ENCODE data around the gene PIM1.

The PIM1 gene

DNA sequence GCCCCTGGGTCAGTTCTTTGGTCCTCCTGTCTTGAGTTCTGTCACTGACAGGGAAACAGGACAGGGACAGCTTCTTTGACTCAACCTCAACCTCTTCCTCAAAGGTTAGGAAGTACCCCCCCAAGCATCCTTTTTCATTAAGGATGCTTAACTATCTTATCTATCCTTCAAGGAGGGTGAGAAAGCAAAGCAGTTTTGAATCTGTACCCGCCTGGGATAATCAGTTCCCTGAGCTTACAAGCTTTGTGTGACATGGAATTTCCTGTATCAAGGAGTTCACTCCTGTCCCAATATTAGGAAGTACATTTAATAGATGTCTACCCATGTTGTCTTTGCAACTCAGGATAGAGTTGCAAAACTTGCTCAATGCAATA is 31.1 kb upstream of the PIM1 start:
- no peak for DNase-seq

DNA sequence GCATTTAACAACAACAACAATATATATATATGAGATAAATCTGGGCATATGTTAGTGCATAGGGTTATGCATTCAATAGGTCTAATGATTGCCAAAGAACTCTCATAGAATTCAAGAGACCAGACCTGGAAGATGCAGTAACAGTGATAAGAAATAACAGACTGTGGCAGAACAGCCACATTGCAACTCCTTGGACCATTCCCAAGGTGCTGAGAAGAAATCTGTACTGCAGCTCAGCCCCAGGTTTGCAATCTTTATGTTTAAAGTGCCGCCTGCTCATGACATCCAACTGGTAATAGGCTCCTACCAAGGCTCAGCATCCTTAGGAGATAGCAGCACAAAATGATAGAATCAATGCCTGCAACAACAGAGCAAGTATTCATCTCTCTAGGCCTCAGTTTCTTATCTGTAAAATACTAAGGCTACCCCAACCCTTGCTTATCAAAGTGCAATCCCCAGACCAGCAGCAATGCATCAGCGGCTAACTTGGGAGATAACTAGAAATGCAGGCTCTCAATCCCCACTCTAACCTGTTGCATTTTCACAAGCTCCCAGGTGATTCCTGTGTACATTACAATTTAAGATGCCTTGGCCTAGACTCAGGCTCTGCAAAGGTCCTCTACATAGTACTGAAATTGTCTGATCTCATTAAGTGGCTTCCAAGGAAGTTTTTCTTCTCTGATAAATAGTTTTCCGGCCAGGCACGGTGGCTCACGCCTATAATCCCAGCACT is 30.6 kb upstream of the PIM1 start:
- DNase-seq: no peak

DNA sequence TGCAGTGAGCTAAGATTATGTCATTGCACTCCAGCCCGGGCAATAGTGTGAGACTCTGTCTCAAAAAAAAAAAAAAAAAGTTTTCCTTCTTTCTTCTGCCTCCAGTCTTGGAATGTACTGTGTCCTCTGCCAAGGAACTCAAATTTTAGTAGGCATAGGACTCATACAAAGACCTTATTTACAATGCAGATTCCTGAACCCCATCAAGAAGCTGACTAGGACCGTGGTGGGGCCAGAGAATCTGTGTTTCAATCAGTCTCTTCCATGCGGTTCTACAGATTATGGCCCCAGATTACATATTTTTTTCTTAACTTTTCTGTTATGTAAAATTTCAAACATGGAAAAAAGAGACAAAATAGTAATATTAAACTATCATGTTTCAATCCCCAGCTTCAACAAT is 29.8 kb upstream of the PIM1 start:
- DNase-seq: no peak

DNA sequence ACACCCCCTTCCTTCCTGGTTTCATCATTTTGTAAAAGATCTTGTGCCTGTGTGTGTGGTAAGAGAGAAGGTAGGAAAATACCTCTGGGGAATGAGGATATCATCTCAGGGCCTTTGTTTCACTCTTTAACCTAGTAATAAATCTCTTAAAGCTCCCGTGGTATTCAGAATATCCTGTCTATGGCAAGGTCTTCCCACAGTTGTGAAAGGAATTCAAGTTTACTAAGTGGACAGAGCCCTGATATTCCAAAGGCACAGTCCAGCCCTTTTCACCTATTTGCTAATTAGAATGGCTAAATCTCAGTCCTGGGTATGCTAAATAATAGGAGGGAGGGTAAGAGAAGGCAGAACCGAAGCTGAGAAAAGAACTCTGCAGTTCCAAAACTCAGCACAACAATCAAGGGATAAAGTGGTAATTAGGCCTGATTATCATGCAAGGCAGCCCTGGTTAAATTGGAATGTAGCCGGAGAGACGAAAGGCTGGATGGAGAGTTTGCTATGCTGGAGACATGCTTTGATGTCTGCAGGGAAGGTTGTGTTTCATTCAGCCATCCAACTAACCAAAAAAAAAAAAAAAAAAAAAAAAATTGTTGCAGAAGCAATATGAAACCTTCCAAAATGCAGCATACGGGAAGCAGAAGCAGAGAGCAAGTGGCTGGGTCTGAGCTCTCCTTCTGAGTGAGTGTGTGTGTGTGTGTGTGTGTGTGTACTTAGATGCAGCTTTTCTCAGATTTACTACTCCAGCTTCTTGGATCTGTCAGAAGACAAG is 28.5 kb upstream of the PIM1 start:
- no peak for DNase-seq

DNA sequence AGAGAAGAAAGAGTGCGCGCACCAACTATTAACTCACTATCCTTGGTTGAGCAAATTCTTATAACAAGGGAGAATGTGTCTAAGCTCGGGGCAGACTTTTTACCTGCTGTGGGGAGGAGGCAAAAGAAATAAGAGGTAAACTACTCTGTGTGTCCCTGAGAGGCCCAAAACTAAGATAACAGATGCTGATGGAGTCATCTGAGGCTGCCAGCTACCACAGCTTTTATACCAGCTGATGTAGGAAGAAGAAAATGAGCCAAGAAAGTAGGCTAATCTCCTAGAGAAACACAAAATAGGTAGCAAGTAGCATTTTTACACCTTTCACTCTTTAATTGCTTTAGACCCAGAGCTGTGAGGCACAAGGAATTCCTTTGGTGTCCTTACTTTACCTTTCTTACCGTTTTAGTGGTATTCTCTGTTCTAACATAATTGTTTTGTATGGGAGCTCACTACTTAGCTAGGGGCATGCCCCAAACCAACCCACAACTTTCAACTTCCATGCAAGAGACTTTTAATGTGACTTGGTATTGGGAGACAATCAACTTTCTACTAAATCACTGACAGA is 27.8 kb upstream of the PIM1 start:
- DNase-seq: no peak

DNA sequence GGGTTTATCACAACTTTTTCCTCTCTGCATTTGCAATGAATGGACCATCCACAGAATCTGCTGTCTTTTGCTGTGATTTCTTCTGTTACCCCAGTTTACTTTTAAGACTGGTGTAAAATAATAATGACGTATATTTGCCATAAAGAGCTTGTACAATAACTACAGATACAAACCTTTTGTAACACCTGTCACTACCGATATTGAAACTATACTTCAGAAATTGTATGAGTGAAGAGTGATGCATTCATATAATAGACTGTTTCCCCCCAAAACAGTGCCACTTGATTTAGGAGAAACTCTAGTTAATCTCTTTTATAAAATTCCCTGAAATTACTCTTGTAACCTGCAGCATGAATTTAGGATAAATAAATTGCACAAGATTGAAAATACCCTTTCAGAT is 26.4 kb upstream of the PIM1 start:
- no peak for DNase-seq

DNA sequence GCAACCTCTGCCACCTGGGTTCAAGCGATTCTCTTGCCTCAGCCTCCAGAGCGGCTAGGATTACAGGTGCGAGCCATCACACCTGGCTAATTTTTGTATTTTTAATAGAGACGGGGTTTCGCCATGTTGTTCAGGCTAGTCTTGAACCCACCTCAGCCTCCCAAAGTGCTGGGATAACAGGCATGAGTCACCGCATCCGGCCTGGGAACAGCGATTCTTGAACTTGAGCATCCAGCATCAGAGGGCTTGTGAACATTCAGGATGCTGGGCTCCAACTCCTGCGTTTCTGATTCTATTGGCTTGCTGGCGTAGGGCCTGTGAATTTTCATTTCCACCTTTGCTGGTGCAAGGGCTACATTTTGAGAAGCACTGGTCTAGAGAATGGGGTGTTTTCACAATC is 24.5 kb upstream of the PIM1 start:
- DNase-seq: no peak

DNA sequence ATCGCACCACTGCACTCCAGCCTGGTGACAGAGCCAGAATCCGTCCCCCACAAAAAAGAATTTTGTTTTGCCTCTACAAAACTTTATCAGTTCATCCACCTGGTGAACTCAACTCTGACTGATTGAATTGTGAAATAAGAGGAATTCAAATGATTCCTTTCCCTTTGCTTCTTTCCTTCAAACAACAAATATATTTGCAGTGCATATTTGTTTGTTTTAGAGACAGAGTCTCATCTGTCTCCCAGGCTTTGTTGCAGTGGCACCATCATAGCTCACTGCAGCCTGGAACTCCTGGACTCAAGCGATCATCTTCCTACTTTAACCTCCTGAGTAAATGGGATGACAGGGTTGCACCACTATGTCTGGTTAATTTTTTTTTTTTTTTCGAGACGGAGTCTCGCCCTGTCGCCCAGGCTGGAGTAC is 23.2 kb upstream of the PIM1 start:
- DNase-seq: no peak

DNA sequence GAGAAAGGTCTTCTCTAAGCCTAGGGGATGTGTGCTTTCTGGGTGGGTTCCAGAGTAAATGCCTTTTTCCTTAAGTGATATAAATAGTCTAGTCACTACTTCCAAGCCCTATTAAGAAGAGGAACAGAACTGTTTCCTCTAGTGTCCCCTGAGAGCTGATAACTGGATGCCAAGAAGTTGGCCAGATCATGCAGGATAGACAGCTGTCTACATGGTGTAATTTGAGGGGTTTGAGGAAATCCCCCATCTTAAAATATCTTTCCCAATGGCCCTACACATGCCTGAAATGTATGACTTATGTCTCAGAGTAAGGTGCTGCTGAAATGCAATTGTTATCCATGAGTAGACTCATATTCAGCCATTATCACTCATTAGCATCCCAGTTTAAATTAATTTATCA is 20.2 kb upstream of the PIM1 start:
- no peak for DNase-seq

DNA sequence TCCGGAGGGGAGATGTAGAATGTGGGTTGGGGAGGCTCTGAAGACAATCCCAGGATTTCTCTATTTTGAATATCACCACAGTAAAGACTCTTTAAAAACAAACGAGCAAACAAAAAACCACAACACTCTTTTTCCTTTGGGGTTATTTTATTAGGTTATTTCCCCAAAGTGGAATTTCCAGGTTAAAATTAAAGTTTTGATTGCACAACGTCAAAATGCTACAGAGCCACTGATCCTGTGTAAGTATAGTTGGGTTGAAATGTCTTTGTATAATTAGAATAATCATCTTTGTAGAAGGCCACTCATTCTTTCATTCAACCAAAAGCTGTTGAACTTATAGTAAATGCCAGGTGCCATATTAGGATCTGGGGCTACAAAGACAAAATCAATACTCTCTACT is 19.6 kb upstream of the PIM1 start:
- DNase-seq: no peak

DNA sequence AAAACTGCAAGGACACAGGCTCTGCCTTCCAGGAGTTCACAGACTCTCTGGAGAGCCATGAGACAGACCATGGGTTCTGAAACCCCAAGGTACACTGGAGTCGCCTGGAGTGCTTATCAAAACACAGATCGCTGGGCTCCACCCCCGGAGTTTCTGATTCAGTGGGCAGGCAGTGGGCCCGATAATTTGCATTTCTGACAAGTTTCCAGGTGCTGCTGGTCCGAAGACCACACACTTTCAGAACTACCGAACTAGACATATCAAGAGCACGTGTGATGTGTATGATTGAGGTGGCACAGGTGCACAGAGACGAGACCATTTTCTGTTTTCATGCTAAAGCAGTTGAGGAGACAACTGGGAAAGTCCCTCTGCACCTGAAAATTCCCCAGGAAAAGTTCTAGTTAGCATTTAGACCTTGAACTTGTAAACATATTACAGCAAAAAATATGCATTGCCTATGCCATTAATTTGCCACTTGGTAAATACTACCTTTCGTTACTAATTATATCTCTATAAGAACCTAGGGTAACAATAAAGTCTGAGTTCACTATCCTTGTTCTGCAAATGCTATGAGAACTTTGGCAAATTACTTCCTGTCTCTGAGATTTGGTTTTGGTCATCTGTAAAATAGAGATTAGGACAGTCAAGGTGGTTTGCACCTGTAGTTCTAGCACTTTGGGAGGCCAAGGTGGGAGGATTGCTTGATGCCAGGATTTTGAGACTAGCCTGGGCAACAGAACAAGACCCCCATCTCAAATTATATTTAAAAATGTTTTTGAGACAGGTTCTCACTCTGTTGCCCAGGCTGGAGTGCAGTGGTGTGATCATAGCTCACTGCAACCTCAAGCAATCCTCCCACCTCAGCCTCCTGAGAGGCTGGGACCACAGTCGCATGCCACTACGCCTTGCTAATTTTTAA is 14.3 kb upstream of the PIM1 start:
- no peak for DNase-seq

DNA sequence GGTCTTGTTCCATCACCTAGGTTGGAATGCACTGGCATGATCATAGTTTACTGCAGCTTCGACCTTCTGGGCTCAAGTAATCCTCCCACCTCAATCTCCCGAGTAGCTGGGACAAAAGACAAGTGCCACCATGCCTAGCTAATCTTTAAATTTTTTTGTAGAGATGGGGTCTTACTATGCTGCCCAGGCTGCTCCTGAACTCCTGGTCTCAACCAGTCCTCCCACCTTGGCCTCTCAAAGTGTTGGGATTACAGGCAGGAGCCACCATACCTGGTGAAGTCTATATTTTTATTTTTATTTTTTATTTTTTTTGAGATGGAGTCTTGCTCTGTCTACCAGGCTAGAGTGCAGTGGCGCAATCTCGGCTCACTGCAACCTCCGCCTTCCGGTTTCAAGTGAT is 11.4 kb upstream of the PIM1 start:
- no peak for DNase-seq

DNA sequence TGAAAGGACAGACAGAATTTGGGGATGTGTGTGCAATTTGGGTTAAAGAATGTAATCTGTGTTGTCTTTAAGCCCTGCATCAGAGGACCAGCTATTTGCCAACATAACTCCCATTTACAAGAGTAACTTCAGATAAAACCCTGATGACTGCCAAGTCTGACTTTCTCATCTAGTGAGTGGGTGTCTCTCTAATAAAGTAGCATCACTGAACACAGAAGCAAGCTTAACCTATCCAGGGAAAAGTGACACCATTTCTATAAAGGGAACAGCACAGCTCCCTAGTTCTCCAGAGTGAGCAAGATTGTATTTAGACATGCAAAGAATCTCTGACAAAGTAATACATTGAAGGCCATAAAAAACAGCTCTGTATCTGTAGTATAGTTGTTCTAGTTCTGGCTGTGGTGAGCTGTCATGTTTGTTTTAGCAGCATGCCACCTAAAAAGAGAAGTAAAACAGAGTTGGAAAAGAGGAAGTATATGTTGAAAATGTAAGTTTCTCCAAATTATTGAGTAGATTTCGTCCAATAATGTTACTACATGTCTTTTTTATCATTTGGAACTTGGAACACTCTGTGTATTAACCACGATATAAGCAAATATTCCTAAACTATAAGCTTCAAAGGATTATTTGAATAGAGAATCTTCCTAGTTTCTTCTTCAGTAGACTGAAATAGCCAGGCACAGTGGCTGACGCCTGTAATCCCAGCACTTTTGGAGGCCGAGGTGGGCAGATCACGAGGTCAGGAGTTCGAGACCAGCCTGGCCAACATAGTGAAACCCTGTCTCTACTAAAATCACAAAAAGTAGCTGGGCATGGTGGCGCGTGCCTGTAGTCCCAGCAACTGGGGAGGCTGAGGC is 8.8 kb upstream of the PIM1 start:
- DNase-seq: no peak

DNA sequence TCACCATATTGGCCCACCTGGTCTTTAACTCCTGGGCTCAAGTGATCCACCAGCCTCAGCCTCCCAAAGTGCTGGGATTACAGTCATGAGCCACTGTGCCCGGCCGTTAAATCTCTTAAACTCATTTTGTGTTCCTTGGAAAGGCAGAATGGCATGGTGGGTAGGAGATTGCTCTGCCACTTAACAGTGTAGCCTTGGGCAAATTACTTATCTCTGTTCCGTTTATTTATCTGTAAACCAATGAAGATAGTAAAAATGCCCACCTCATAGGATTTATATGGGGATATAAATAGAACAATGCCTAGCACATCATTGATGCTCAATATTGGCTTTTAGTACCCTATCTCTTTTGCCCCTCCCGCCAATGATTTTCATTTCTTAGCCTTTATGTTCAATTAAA is 7.2 kb upstream of the PIM1 start:
- no peak for DNase-seq

DNA sequence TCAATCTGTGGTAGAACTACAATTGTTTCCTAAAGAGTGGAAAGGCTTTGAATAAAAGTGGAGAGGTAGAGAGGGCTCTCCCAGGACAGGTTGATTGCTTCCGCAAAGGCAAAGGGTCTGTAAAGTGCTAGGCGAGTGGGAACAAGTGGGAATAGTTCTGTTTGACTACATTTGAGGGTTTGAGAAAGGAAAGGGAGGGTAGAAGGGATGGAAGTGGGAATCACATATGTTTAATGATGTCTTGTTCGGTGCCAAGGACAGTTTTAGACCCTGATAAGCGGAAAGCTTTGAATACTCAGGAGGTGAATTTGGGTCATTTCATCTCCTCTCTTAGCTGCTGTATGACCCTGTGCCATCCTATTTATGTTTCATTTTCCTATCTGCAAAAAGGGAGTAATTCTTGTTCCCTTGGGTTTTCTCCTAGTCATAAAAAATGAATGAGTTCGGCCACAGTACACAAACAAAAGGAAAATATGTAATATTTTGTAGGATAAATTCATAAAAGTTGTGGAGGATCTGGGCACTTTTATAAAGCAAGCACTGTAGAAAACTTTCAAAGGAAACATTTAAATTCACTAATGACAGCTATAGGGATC is 1.7 kb upstream of the PIM1 start:
- DNase-seq: no peak

DNA sequence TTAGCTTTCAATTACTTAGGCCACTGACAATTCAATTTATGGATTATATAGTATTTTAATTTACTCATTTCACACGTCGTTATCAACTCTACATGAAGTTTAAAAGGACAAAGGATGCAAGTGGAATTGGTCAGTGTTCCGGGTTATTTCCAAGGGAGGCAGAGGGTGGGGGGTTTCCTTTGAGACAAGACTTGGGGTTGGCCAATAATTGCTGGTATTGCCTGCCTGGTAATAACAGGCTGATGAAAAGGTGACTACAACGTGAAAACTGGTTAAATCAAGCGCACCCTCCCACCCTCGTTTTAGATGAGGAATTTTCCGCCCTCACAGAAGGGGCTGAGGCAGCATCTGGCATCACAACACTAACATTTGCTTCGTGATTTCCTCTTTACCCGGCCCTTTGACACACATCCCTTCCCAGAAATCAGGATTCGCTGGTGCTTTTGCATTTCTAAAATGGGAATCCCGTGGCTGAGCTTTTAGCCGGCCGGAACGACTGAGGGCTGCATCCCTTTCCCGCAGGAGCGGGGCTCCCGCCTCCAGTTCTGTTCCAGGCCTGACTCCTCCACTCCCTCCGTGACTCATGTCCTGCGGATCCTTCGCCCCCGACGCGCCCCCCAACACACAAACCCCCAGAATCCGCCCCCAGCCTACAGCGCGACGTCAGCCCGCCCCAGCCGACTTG is 999 bp upstream of the PIM1 start:
- no peak for DNase-seq

DNA sequence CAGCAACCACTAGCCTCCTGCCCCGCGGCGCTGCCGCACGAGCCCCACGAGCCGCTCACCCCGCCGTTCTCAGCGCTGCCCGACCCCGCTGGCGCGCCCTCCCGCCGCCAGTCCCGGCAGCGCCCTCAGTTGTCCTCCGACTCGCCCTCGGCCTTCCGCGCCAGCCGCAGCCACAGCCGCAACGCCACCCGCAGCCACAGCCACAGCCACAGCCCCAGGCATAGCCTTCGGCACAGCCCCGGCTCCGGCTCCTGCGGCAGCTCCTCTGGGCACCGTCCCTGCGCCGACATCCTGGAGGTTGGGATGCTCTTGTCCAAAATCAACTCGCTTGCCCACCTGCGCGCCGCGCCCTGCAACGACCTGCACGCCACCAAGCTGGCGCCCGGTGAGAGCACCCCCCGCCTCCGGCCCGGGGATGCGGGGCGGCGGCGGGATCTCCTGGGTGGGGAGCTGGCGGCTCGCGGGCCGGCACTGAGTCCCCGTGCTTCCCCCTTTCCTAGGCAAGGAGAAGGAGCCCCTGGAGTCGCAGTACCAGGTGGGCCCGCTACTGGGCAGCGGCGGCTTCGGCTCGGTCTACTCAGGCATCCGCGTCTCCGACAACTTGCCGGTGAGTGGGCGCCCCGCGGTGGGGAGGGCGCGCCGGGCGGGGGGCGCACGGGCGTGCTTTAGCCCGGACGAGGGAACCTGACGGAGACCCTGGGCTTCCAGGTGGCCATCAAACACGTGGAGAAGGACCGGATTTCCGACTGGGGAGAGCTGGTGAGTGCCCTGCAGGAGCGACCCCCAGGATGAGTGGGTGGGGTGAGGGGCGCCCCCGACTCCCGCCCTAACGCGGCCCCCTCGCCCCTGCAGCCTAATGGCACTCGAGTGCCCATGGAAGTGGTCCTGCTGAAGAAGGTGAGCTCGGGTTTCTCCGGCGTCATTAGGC is 585 bp downstream of the PIM1 start:
- DNase-seq: no peak

DNA sequence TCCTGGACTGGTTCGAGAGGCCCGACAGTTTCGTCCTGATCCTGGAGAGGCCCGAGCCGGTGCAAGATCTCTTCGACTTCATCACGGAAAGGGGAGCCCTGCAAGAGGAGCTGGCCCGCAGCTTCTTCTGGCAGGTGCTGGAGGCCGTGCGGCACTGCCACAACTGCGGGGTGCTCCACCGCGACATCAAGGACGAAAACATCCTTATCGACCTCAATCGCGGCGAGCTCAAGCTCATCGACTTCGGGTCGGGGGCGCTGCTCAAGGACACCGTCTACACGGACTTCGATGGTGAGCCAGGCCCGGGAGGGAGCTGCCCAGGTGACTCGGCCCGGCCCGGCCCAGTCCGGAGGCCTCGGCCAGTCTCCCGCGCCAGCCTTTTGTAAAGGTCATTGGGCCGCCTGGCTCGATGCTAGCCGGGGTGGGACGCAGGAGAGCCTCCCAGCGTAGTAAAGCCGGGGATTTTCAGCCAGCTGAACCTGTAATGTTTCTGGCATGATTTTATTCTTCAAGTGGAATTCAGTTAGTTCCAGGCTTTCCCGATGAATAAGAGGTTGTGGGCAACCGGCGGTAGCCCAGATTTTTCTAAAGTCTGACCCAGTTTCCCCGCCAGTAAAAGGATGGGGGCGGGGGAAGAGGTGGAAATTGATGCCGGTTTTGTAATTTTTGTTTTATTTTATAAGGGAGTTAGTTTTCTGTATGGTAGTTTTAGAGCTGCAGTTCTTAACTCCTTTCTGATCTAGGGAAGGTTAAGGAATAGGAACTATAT is 1.4 kb downstream of the PIM1 start:
- DNase-seq: no peak
